ENCODE results near the gene APH1A. TPM values are rescaled to one million over a fixed set of nuclear protein-coding genes. Genes with fewer than 3 reads are reported as not detected.

The APH1A gene
- total RNA-seq, 3 donors from 2014 or later, result 86.9 to 138 (median 104) TPM

DNA sequence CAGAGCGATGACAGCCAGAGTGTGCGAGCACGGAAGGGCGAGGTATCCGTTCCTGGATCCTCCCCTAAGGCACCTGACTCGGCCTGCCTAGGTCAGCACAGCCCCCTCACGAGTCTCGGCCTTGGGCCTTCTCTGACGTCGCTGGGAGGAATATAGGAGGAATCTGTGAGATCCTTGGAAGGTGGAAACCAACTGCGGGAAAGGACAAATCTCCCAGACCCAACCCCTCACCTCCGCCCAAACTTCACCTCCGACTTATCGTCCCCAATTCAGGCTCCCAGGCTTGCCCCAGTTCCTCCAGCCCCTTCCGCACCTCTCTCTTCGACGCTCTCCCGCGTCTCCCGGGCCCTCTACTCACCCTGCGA lies 494 bp downstream of the APH1A start:
- Histone ChIP-seq H3K4me1 (peaks cover 10 to 12% of the 10 kb centered on the region in 2 donors), H3K4me3 (peak overlapping the region; percentile 94 to 97 (median 95)), H3K27ac (peak overlapping the region; percentile 93 to 97), H3K36me3 (peaks cover 11% of the 10 kb centered on the region), H3K9me3 (no peaks in the 10 kb centered on the region), H3K27me3 (no peaks in the 10 kb centered on the region)
- no peak for TF ChIP-seq POLR2A (IDR thresholded peaks at IDR 0.05)
- TF ChIP-seq, protein P1, sequence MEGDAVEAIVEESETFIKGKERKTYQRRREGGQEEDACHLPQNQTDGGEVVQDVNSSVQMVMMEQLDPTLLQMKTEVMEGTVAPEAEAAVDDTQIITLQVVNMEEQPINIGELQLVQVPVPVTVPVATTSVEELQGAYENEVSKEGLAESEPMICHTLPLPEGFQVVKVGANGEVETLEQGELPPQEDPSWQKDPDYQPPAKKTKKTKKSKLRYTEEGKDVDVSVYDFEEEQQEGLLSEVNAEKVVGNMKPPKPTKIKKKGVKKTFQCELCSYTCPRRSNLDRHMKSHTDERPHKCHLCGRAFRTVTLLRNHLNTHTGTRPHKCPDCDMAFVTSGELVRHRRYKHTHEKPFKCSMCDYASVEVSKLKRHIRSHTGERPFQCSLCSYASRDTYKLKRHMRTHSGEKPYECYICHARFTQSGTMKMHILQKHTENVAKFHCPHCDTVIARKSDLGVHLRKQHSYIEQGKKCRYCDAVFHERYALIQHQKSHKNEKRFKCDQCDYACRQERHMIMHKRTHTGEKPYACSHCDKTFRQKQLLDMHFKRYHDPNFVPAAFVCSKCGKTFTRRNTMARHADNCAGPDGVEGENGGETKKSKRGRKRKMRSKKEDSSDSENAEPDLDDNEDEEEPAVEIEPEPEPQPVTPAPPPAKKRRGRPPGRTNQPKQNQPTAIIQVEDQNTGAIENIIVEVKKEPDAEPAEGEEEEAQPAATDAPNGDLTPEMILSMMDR (IDR thresholded peaks at IDR 0.05), result no peak
- no peak for TF ChIP-seq POLR2AphosphoS5 (IDR thresholded peaks at IDR 0.05)
- intact Hi-C loops (cut with DNase I; ENCODE audit: low total_unique reads), result no loop called here
- peak in 1 of 2 donors; percentile 39 for DNase-seq (ENCODE audit: low spot score in 2 of 2)

DNA sequence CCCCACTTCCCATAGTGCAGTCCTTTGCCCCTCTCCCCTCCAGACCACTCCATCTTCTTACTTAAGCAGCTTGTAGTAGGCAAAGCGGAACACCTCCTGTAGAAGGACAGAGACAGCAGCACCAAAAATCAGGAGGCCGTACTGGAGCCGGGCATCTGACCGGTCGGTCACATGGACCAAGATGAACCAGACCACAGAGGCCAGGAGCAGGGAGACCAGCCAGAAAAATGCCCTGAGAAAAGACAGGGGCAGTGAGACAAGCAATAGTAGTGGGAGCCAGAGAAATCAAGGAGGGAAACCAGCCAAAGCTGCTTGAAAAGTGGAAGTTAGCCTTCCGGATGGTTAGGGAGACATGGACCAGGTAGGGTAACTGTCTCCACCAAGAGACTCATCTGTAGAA lies 920 bp downstream of the APH1A start:
- no peaks in the 10 kb centered on the region for H3K27me3 ChIP-seq
- peaks cover 10 to 12% of the 10 kb centered on the region in 2 donors for H3K4me1 ChIP-seq
- TF ChIP-seq POLR2AphosphoS5 (IDR thresholded peaks at IDR 0.05) (no peak), POLR2A (IDR thresholded peaks at IDR 0.05) (no peak)
- TF ChIP-seq, protein P1 (IDR thresholded peaks at IDR 0.05), result no peak
- intact Hi-C loops (cut with DNase I; ENCODE audit: low total_unique reads), result loop anchor here (1.0 kb wide), 1 partner anchor 7 kb away; no protein-coding TSS in a partner anchor
- no peak for DNase-seq (ENCODE audit: low spot score in 2 of 2)
- peak overlapping the region; percentile 93 to 97 for H3K27ac ChIP-seq
- H3K9me3 ChIP-seq, result no peaks in the 10 kb centered on the region
- peak overlapping the region; percentile 94 to 97 (median 95) for H3K4me3 ChIP-seq
- H3K36me3 ChIP-seq, result peaks cover 11% of the 10 kb centered on the region

DNA sequence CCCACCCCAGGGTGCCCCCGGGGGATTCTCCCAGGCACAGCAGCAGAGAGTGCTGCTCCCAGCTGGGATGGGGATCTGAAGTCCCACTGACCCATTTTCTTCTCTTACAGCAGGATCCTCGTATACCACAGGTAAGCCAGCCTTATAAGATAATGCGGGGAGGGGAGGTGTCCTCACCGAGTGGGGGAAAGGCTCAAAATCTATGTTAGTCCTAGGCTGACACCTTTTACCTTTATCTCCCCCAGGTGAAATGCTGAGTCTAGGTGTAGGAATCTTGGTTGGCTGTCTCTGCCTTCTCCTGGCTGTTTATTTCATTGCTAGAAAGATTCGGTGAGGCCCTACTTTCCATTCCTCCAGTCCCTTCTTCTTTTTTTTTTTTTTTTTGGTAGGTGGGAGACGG lies 5.3 kb downstream of the APH1A start:
- TF ChIP-seq POLR2A (IDR thresholded peaks at IDR 0.05) (no peak), POLR2AphosphoS5 (IDR thresholded peaks at IDR 0.05) (no peak)
- TF ChIP-seq, protein P1 (IDR thresholded peaks at IDR 0.05), result no peak

DNA sequence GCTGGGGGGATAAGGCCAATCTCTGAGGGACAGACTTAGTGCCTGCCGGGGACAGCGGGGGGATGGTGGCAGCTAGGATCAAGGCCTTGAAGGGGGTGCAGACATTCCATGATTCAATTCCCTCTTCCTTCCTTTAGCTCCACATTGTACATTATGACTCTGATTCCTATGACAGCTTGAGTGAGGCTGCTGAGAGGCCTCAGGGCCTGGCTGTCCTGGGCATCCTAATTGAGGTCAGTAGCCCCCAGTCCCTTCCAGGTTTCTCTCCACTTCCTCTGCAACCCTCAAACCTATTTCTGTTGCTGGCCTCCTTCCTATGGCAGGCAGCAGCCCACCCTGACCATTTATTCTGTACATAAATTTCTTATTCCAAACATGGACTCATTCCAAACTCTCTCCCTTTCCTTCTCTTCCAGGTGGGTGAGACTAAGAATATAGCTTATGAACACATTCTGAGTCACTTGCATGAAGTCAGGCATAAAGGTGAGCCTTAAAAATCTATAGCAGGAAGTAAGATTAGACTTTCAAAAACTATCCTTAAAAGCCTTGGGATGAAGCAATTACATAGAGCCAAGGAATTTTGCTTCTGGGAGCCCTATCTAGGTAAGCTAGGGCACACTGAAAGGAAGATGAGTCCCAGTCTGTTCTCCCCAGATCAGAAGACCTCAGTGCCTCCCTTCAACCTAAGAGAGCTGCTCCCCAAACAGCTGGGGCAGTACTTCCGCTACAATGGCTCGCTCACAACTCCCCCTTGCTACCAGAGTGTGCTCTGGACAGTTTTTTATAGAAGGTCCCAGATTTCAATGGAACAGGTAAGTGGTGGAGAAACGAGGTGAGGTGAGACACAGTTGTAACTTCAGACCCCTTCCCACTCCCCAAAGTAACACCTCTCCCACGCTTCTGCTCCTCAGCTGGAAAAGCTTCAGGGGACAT lies 6.2 kb downstream of the APH1A start:
- Histone ChIP-seq H3K9me3 (no peaks in the 10 kb centered on the region), H3K36me3 (peaks cover 11% of the 10 kb centered on the region), H3K4me3 (no peak overlapping the region), H3K27ac (no peak overlapping the region), H3K27me3 (no peaks in the 10 kb centered on the region), H3K4me1 (peaks cover 6 to 7% of the 10 kb centered on the region in 2 donors)
- no peak for DNase-seq (ENCODE audit: low spot score in 2 of 2)
- TF ChIP-seq POLR2A (IDR thresholded peaks at IDR 0.05), result no peak
- no peak for TF ChIP-seq POLR2AphosphoS5 (IDR thresholded peaks at IDR 0.05)
- TF ChIP-seq, protein P1 (IDR thresholded peaks at IDR 0.05), result no peak
- intact Hi-C loops (cut with DNase I; ENCODE audit: low total_unique reads), result no loop called here

More for the DNA sequence above, 5.3 kb downstream of the APH1A start:
- no peaks in the 10 kb centered on the region for H3K9me3 ChIP-seq
- H3K27ac ChIP-seq, result no peak overlapping the region
- H3K4me1 ChIP-seq, result peaks cover 10 to 12% of the 10 kb centered on the region in 2 donors
- peaks cover 11% of the 10 kb centered on the region for H3K36me3 ChIP-seq
- no peak overlapping the region for H3K4me3 ChIP-seq
- intact Hi-C loops (cut with DNase I; ENCODE audit: low total_unique reads), result no loop called here
- no peaks in the 10 kb centered on the region for H3K27me3 ChIP-seq
- DNase-seq (ENCODE audit: low spot score in 2 of 2), result no peak

DNA sequence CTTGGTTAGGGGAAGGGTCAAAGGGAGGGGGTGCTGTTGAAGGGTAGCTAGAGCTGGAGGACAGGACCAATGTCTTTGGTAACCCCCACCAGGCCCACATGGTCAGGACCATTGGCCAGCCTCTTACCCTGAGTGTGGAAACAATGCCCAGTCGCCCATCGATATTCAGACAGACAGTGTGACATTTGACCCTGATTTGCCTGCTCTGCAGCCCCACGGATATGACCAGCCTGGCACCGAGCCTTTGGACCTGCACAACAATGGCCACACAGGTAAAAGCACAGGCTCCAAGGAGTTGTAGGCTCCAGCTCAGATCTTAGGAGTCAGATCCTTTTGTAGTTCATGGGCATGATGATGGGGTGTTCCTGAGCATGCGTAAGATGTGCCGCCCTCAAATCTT lies 7.4 kb downstream of the APH1A start:
- peaks cover 0 to under 1% of the 10 kb centered on the region in 2 donors for H3K4me1 ChIP-seq
- H3K4me3 ChIP-seq, result no peak overlapping the region
- intact Hi-C loops (cut with DNase I; ENCODE audit: low total_unique reads), result no loop called here
- no peak for DNase-seq (ENCODE audit: low spot score in 2 of 2)
- H3K27ac ChIP-seq, result no peak overlapping the region
- H3K9me3 ChIP-seq, result no peaks in the 10 kb centered on the region
- TF ChIP-seq POLR2A (IDR thresholded peaks at IDR 0.05) (no peak), POLR2AphosphoS5 (IDR thresholded peaks at IDR 0.05) (no peak)
- TF ChIP-seq, protein P1 (IDR thresholded peaks at IDR 0.05), result no peak
- H3K36me3 ChIP-seq, result peaks cover 11% of the 10 kb centered on the region
- no peaks in the 10 kb centered on the region for H3K27me3 ChIP-seq

All from breast epithelium (tissue), 4 donors.